CD14-positive monocyte (primary cell): ENCODE results near the gene NR6A1. TPM values are rescaled to one million over a fixed set of nuclear protein-coding genes. Genes with fewer than 3 reads are reported as not detected.

Experiments used
- DNase-seq, 3 donors: peaks; one replicate each; pipeline ENCODE4 v3.0.0-alpha.2; 2011 to 2022
- H2AFZ ChIP-seq: 2 replicates; pipeline ENCODE4 v1.6.0; 2012; ENCODE audit warnings: mild to moderate bottlenecking, low read depth, low read length, inconsistent platforms; ENCODE audit not compliant: insufficient read depth, poor library complexity, severe bottlenecking
- H3K27ac ChIP-seq, 2 donors: 1 replicate in 1 of 2; 2 replicates in 1 of 2; pipeline ENCODE4 v1.5.1; 2012 to 2013; ENCODE audit warnings: low read length in 2 of 2, control low read depth in 1 of 2, inconsistent platforms in 1 of 2, low read depth in 1 of 2, mild to moderate bottlenecking in 1 of 2
- H3K27me3 ChIP-seq, 2 donors: one replicate each; pipeline versions ENCODE4 v1.6.0 to v1.6.1; 2011 to 2013; ENCODE audit warnings: low read length in 2 of 2; ENCODE audit not compliant: control insufficient read depth in 2 of 2, insufficient read depth in 2 of 2
- H3K36me3 ChIP-seq, 2 donors: replicated peaks in 1 of 2; 1 replicate in 1 of 2; 2 replicates in 1 of 2; pipeline versions ENCODE4 v1.5.1 to v1.6.1; 2012 to 2013; ENCODE audit warnings: low read length in 2 of 2, control low read depth in 1 of 2, inconsistent platforms in 1 of 2, mild to moderate bottlenecking in 1 of 2; ENCODE audit not compliant: insufficient read depth in 2 of 2, control insufficient read depth in 1 of 2
- H3K4me1 ChIP-seq, 2 donors: 1 replicate in 1 of 2; 2 replicates in 1 of 2; pipeline versions ENCODE4 v1.5.1 to v1.6.1; 2012 to 2013; ENCODE audit warnings: low read length in 2 of 2, control low read depth in 1 of 2, inconsistent platforms in 1 of 2, mild to moderate bottlenecking in 1 of 2, moderate library complexity in 1 of 2; ENCODE audit not compliant: insufficient read depth in 2 of 2, control insufficient read depth in 1 of 2
- H3K4me2 ChIP-seq: replicated peaks from 2 replicates; pipeline ENCODE3; 2012; ENCODE audit warnings: low read length, moderate library complexity, mild to moderate bottlenecking; ENCODE audit not compliant: poor library complexity, severe bottlenecking; ENCODE audit errors: extremely low read depth
- H3K4me3 ChIP-seq, 3 experiments: fragments of 200-600 bp in 1 of 3; sonication (generic) in 1 of 3; replicated peaks in 1 of 3; 1 replicate in 2 of 3; 2 replicates in 1 of 3; pipeline ENCODE4 v1.5.1; 2011 to 2013; ENCODE audit warnings: low read length in 3 of 3, mild to moderate bottlenecking in 3 of 3, control low read depth in 2 of 3, low read depth in 2 of 3, inconsistent platforms in 1 of 3, moderate library complexity in 1 of 3
- H3K79me2 ChIP-seq: 2 replicates; pipeline ENCODE4 v1.6.0; 2012; ENCODE audit warnings: mild to moderate bottlenecking, control low read depth, inconsistent platforms, low read length, moderate library complexity; ENCODE audit not compliant: insufficient read depth
- H3K9ac ChIP-seq: 2 replicates; pipeline ENCODE4 v1.6.0; 2017; ENCODE audit warnings: low read length, mild to moderate bottlenecking; ENCODE audit not compliant: insufficient read depth, poor library complexity, severe bottlenecking
- H3K9me3 ChIP-seq, 2 donors: replicated peaks in 1 of 2; 1 replicate in 1 of 2; 2 replicates in 1 of 2; pipeline versions ENCODE4 v1.5.1 to v1.6.1; 2012 to 2013; ENCODE audit warnings: low read length in 2 of 2, control low read depth in 1 of 2; ENCODE audit not compliant: control insufficient read depth in 1 of 2, insufficient read depth in 1 of 2
- H4K20me1 ChIP-seq: 2 replicates; pipeline ENCODE4 v1.6.0; 2012; ENCODE audit warnings: mild to moderate bottlenecking, low read length, control low read depth, moderate library complexity; ENCODE audit not compliant: insufficient read depth
- H3K27ac Mint-ChIP-seq, 7 donors: one replicate each; pipeline ENCODE4 v1.8.0; 2020; ENCODE audit warnings: mild to moderate bottlenecking in 7 of 7, mixed read lengths in 7 of 7, moderate library complexity in 6 of 7, inconsistent platforms in 2 of 7
- H3K27me3 Mint-ChIP-seq, 3 donors: one replicate each; pipeline ENCODE4 v1.8.0; 2021 to 2022; ENCODE audit warnings: low read depth in 3 of 3, mild to moderate bottlenecking in 3 of 3, mixed read lengths in 3 of 3, moderate library complexity in 3 of 3, inconsistent platforms in 1 of 3
- H3K36me3 Mint-ChIP-seq, 2 donors: one replicate each; pipeline ENCODE4 v1.8.0; 2020; ENCODE audit warnings: mixed read lengths in 2 of 2, inconsistent platforms in 1 of 2, mild to moderate bottlenecking in 1 of 2
- H3K4me1 Mint-ChIP-seq: one replicate; pipeline ENCODE4 v1.8.0; 2020; ENCODE audit warnings: mild to moderate bottlenecking, mixed read lengths
- H3K4me3 Mint-ChIP-seq, 2 donors: one replicate each; pipeline ENCODE4 v1.8.0; 2020; ENCODE audit warnings: mild to moderate bottlenecking in 2 of 2, mixed read lengths in 2 of 2, moderate library complexity in 1 of 2
- H3K9me3 Mint-ChIP-seq, 7 donors: one replicate each; pipeline ENCODE4 v1.8.0; 2020 to 2022; ENCODE audit warnings: mixed read lengths in 7 of 7, mild to moderate bottlenecking in 6 of 7, moderate library complexity in 6 of 7, inconsistent platforms in 2 of 7
- WGBS: methylation state at CpG from one replicate; pipeline ENCODE4 v1.1.5; 2013; ENCODE audit warnings: missing lambda C conversion rate; ENCODE audit not compliant: insufficient coverage; 5-methylcytosine and 5-hydroxymethylcytosine counted together
- intact Hi-C, 2 donors: fragments of 100-400 bp; cut with micrococcal nuclease; formaldehyde crosslinking; loops; one replicate each; pipeline versions ENCODE4 v1.15.0 to v1.15.1; 2023
- polyA plus RNA-seq, 3 donors: library from polyadenylated mRNA; depleted of rRNA in 1 of 3; unstranded in 2 of 3; stranded (reverse) in 1 of 3; fragments of 300-500 nt in 2 of 3; fragments of >200 nt in 1 of 3; fragmentation: Illumina TruSeq in 2 of 3; gene quantifications; 1 replicate in 2 of 3; 2 replicates in 1 of 3; pipeline ENCODE4 v1.2.3, GENCODE V29; 2012 to 2021
- TF ChIP-seq, protein P1 (sequence below): fragments of 200-600 bp; IDR thresholded peaks from one replicate; pipeline ENCODE4 v1.8.0; 2022; ENCODE audit warnings: antibody characterized with exemption, mild to moderate bottlenecking

NR6A1 gene
- polyA plus RNA-seq, 3 donors, result 0.15 to 2.9 (median 0.28) TPM

GRCh38 chr9:124733964-124734740 lies 37.0 kb downstream of the NR6A1 start:
- no peaks in the 10 kb centered on the region for H3K79me2 ChIP-seq
- no peaks in the 10 kb centered on the region for H3K4me1 ChIP-seq
- H3K4me3 ChIP-seq, result no peak overlapping the region
- no peak overlapping the region for H3K27ac ChIP-seq
- no peak for DNase-seq
- H3K9ac ChIP-seq, result no peak overlapping the region
- H3K27ac Mint-ChIP-seq, result no peak overlapping the region
- peaks cover 0 to 2% (median 0%) of the 10 kb centered on the region in 7 donors for H3K9me3 Mint-ChIP-seq
- no peaks in the 10 kb centered on the region for H3K27me3 ChIP-seq
- intact Hi-C loops, result no loop called here
- H3K36me3 Mint-ChIP-seq, result peaks cover 2 to 11% of the 10 kb centered on the region in 2 donors
- H2AFZ ChIP-seq, result no peak overlapping the region
- no peak overlapping the region for H3K4me3 Mint-ChIP-seq
- H3K9me3 ChIP-seq, result no peaks in the 10 kb centered on the region
- peaks cover 11% of the 10 kb centered on the region for H3K4me1 Mint-ChIP-seq
- 53% methylated on average over 6 of the region's 14 CpGs for WGBS
- H3K36me3 ChIP-seq, result peaks cover 0 to 5% of the 10 kb centered on the region in 2 donors
- TF ChIP-seq, protein P1, sequence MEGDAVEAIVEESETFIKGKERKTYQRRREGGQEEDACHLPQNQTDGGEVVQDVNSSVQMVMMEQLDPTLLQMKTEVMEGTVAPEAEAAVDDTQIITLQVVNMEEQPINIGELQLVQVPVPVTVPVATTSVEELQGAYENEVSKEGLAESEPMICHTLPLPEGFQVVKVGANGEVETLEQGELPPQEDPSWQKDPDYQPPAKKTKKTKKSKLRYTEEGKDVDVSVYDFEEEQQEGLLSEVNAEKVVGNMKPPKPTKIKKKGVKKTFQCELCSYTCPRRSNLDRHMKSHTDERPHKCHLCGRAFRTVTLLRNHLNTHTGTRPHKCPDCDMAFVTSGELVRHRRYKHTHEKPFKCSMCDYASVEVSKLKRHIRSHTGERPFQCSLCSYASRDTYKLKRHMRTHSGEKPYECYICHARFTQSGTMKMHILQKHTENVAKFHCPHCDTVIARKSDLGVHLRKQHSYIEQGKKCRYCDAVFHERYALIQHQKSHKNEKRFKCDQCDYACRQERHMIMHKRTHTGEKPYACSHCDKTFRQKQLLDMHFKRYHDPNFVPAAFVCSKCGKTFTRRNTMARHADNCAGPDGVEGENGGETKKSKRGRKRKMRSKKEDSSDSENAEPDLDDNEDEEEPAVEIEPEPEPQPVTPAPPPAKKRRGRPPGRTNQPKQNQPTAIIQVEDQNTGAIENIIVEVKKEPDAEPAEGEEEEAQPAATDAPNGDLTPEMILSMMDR, result no peak
- H3K4me2 ChIP-seq, result no peak overlapping the region
- H3K27me3 Mint-ChIP-seq, result peaks cover 0 to 2% (median 0%) of the 10 kb centered on the region in 3 donors
- H4K20me1 ChIP-seq, result no peaks in the 10 kb centered on the region

- no peaks in the 10 kb centered on the region for H3K79me2 ChIP-seq
- H3K4me3 Mint-ChIP-seq, result no peak overlapping the region
- H3K27ac Mint-ChIP-seq, result no peak overlapping the region
- H3K4me3 ChIP-seq, result no peak overlapping the region
- H3K9ac ChIP-seq, result no peak overlapping the region
- no peak for DNase-seq
- peaks cover 0 to 2% (median 0%) of the 10 kb centered on the region in 7 donors for H3K9me3 Mint-ChIP-seq
- peaks cover 0 to 5% of the 10 kb centered on the region in 2 donors for H3K36me3 ChIP-seq
- no peaks in the 10 kb centered on the region for H3K9me3 ChIP-seq
- TF ChIP-seq, protein P1, result no peak
- H3K4me2 ChIP-seq, result no peak overlapping the region
- no peaks in the 10 kb centered on the region for H4K20me1 ChIP-seq
- intact Hi-C loops, result no loop called here
- H3K27me3 Mint-ChIP-seq, result peaks cover 0 to 2% (median 0%) of the 10 kb centered on the region in 3 donors
- H3K36me3 Mint-ChIP-seq, result peaks cover 8 to 16% of the 10 kb centered on the region in 2 donors
- H3K4me1 Mint-ChIP-seq, result peaks cover 9% of the 10 kb centered on the region
- H3K27me3 ChIP-seq, result no peaks in the 10 kb centered on the region
- no peak overlapping the region for H3K27ac ChIP-seq
- no peaks in the 10 kb centered on the region for H3K4me1 ChIP-seq
- WGBS, result 94% methylated on average over 2 of the region's 2 CpGs
- no peak overlapping the region for H2AFZ ChIP-seq
Measured at GRCh38 chr9:124730772-124731171, 40.3 kb downstream of the NR6A1 start.
